PC-9 (cell line): ENCODE data around the gene INPP5J.

Experiments used
- EZH2 ChIP-seq: fragments of 200-600 bp; sonication (generic); IDR thresholded peaks from 2 replicates; pipeline ENCODE4 v1.8.0; 2017; ENCODE audit warnings: antibody characterized with exemption, low read depth
- TF ChIP-seq, protein P1 (sequence below): fragments of 200-600 bp; sonication (generic); conservative IDR thresholded peaks from 2 replicates; pipeline ENCODE4 v1.6.1; 2017; ENCODE audit warnings: mixed run types, antibody characterized with exemption, mild to moderate bottlenecking, moderate library complexity

DNA sequence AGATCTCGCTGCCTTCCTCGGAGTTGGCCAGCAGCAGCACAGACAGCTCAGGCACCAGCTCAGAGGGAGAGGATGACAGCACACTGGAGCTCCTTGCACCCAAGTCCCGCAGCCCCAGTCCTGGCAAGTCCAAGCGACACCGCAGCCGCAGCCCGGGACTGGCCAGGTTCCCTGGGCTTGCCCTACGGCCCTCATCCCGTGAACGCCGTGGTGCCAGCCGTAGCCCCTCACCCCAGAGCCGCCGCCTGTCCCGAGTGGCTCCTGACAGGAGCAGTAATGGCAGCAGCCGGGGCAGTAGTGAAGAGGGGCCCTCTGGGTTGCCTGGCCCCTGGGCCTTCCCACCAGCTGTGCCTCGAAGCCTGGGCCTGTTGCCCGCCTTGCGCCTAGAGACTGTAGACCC is 11.1 kb downstream of the INPP5J start:
- no peak for TF ChIP-seq EZH2
- TF ChIP-seq, protein P1, sequence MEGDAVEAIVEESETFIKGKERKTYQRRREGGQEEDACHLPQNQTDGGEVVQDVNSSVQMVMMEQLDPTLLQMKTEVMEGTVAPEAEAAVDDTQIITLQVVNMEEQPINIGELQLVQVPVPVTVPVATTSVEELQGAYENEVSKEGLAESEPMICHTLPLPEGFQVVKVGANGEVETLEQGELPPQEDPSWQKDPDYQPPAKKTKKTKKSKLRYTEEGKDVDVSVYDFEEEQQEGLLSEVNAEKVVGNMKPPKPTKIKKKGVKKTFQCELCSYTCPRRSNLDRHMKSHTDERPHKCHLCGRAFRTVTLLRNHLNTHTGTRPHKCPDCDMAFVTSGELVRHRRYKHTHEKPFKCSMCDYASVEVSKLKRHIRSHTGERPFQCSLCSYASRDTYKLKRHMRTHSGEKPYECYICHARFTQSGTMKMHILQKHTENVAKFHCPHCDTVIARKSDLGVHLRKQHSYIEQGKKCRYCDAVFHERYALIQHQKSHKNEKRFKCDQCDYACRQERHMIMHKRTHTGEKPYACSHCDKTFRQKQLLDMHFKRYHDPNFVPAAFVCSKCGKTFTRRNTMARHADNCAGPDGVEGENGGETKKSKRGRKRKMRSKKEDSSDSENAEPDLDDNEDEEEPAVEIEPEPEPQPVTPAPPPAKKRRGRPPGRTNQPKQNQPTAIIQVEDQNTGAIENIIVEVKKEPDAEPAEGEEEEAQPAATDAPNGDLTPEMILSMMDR, result no peak
